GM21825 (cell line): ENCODE measurements around the gene HCAR1.
"Not testable (repeated sequence)": the region's sequence is repeated elsewhere in the genome, so short reads cannot be mapped to it uniquely, and the experiment has no call there.

Experiments
- ATAC-seq: cut with Tn5 transposase; IDR thresholded peaks from one replicate; pipeline ENCODE4 v1.9.1; 2021; ENCODE audit warnings: mild to moderate bottlenecking, moderate library complexity; ENCODE audit not compliant: unreplicated experiment

HCAR1 gene

GRCh38 chr12:122722387-122722786 is 8.3 kb downstream of the HCAR1 start:
- no peak for ATAC-seq

GRCh38 chr12:122721057-122721545 is 9.5 kb downstream of the HCAR1 start:
- no peak for ATAC-seq

GRCh38 chr12:122716658-122717057 is 14.0 kb downstream of the HCAR1 start, which contains the start of gene HCAR3:
HCAR3 (minus strand) TSS chr12:122716811; CDS start chr12:122716737, 74 bp downstream.
- ATAC-seq = not testable (repeated sequence)

GRCh38 chr12:122715211-122715610 is 15.4 kb downstream of the HCAR1 start:
- not testable (repeated sequence) for ATAC-seq

GRCh38 chr12:122713491-122714188 is 17.0 kb downstream of the HCAR1 start:
- ATAC-seq = not testable (repeated sequence)

GRCh38 chr12:122711266-122711665 is 19.4 kb downstream of the HCAR1 start:
- not testable (repeated sequence) for ATAC-seq

- ATAC-seq = not testable (repeated sequence)
Measured at GRCh38 chr12:122710341-122710740, 20.3 kb downstream of the HCAR1 start.

GRCh38 chr12:122709287-122709686 is 21.4 kb downstream of the HCAR1 start:
- ATAC-seq = not testable (repeated sequence)

- not testable (repeated sequence) for ATAC-seq
Measured at GRCh38 chr12:122703841-122704240, 26.8 kb downstream of the HCAR1 start.

- ATAC-seq = not testable (repeated sequence)
Measured at GRCh38 chr12:122702890-122703611, 27.6 kb downstream of the HCAR1 start, which contains the start of gene HCAR2. HCAR2 (minus strand) TSS chr12:122703357; CDS start chr12:122703283, 74 bp downstream.

- ATAC-seq = not testable (repeated sequence)
Measured at GRCh38 chr12:122701481-122701880, 29.2 kb downstream of the HCAR1 start.

- not testable (repeated sequence) for ATAC-seq
Measured at GRCh38 chr12:122700038-122700710, 30.5 kb downstream of the HCAR1 start.

- ATAC-seq = not testable (repeated sequence)
Measured at GRCh38 chr12:122696922-122697321, 33.7 kb downstream of the HCAR1 start.

GRCh38 chr12:122691566-122691965 is 39.1 kb downstream of the HCAR1 start:
- no peak for ATAC-seq

GRCh38 chr12:122688291-122688690 is 42.4 kb downstream of the HCAR1 start:
- ATAC-seq = no peak

- ATAC-seq = no peak
Measured at GRCh38 chr12:122687086-122687485, 43.6 kb downstream of the HCAR1 start.

- ATAC-seq = no peak
Measured at GRCh38 chr12:122686538-122686937, 44.1 kb downstream of the HCAR1 start.

GRCh38 chr12:122684297-122684813 is 46.3 kb downstream of the HCAR1 start:
- ATAC-seq = no peak

- no peak for ATAC-seq
Measured at GRCh38 chr12:122681814-122682213, 48.8 kb downstream of the HCAR1 start.

GRCh38 chr12:122680989-122681388 is 49.7 kb downstream of the HCAR1 start:
- ATAC-seq = not testable (repeated sequence)

- not testable (repeated sequence) for ATAC-seq
Measured at GRCh38 chr12:122676781-122677180, 53.9 kb downstream of the HCAR1 start.
